Activated CD8-positive, alpha-beta T cell treated with anti-CD3 and anti-CD28 coated beads for 36 hours (primary cell): Measurements from ENCODE around the gene NCK2. TPM values are rescaled to one million over a fixed set of nuclear protein-coding genes. Genes with fewer than 3 reads are reported as not detected.

Source experiments
- ATAC-seq: fragments of 200-7000 bp; cut with Tn5 transposase; one replicate; pipeline ENCODE4 v1.10.0; 2021; ENCODE audit warnings: mild to moderate bottlenecking, moderate library complexity
- CTCF ChIA-PET: fragments of 350-600 bp; sonication (Branson Sonifier 250); formaldehyde crosslinking; loops from one replicate; lab custom pipeline; 2021; ENCODE audit warnings: antibody characterized with exemption; lab: Charles Lee
- POLR2A ChIA-PET: fragments of 350-600 bp; sonication (Branson Sonifier 250); formaldehyde crosslinking; loops from one replicate; lab custom pipeline; 2021; ENCODE audit warnings: antibody characterized with exemption; lab: Charles Lee
- DNase-seq: peaks from one replicate; pipeline ENCODE4 v3.0.0-alpha.2; 2020
- H3K27ac Mint-ChIP-seq: one replicate; pipeline ENCODE4 v1.8.0; 2021; ENCODE audit warnings: mild to moderate bottlenecking, mixed read lengths
- H3K27me3 Mint-ChIP-seq: one replicate; pipeline ENCODE4 v1.8.0; 2021; ENCODE audit warnings: mixed read lengths
- H3K36me3 Mint-ChIP-seq: one replicate; pipeline ENCODE4 v1.8.0; 2021; ENCODE audit warnings: low read depth, mixed read lengths
- H3K4me1 Mint-ChIP-seq: one replicate; pipeline ENCODE4 v1.8.0; 2021; ENCODE audit warnings: low read depth, mixed read lengths
- H3K4me3 Mint-ChIP-seq: one replicate; pipeline ENCODE4 v1.8.0; 2021; ENCODE audit warnings: mild to moderate bottlenecking, moderate library complexity, mixed read lengths
- H3K9me3 Mint-ChIP-seq: one replicate; pipeline ENCODE4 v1.8.0; 2021; ENCODE audit warnings: mixed read lengths
- intact Hi-C: fragments of 100-400 bp; cut with micrococcal nuclease; formaldehyde crosslinking; loops from one replicate; pipeline ENCODE4 v1.10.0; 2022
- total RNA-seq, 2 experiments: library from RNA; stranded (reverse); gene quantifications; one replicate each; pipeline ENCODE4 v1.2.3, GENCODE V29; 2021
- TF ChIP-seq, protein P1 (sequence below): fragments of 200-600 bp; IDR thresholded peaks from one replicate; pipeline ENCODE4 v1.8.0; 2022; ENCODE audit warnings: antibody characterized with exemption, mild to moderate bottlenecking

The NCK2 gene
- total RNA-seq, 2 experiments from 2014 or later, result 68.3 to 69.7 TPM

DNA sequence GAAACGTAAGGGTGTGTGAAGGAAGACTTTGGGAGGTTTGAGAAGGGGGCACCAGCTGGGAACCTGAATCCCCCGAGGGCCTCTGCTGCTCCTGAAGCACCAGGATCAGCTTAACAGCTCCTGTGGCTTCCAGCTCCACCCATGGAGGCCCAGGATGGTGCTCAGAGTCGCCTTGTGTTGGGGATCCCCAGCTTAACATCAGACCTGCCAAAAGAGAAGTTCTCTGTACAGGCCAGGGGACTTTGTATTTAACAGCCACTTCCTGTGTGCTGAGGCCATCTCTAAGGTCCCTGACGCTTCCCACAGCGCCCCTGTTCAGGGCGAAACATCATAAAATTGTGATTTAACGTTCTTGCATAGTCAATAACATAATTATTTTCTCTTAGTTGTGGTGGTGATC is 77.5 kb downstream of the NCK2 start:
- H3K36me3 Mint-ChIP-seq, result peaks cover 70% of the 10 kb centered on the region
- ATAC-seq, result peak; percentile 96
- ChIA-PET CTCF (interaction anchor here (0.8 to 1.3 kb wide), 6 partner anchors 18 to 246 kb away, joined by 3 to 5 read pairs (median 4); no protein-coding TSS in a partner anchor), POLR2A (interaction anchor here (0.7 to 1.7 kb wide), 5 partner anchors 13 to 97 kb away, joined by 3 to 7 read pairs (median 4); no protein-coding TSS in a partner anchor)
- peaks cover 78% of the 10 kb centered on the region for H3K4me1 Mint-ChIP-seq
- H3K27ac Mint-ChIP-seq, result peak overlapping the region; percentile 91
- peaks cover 6% of the 10 kb centered on the region for H3K9me3 Mint-ChIP-seq
- H3K4me3 Mint-ChIP-seq, result peak overlapping the region; percentile 26
- H3K27me3 Mint-ChIP-seq, result no peaks in the 10 kb centered on the region
- intact Hi-C loops, result no loop called here
- TF ChIP-seq, protein P1, sequence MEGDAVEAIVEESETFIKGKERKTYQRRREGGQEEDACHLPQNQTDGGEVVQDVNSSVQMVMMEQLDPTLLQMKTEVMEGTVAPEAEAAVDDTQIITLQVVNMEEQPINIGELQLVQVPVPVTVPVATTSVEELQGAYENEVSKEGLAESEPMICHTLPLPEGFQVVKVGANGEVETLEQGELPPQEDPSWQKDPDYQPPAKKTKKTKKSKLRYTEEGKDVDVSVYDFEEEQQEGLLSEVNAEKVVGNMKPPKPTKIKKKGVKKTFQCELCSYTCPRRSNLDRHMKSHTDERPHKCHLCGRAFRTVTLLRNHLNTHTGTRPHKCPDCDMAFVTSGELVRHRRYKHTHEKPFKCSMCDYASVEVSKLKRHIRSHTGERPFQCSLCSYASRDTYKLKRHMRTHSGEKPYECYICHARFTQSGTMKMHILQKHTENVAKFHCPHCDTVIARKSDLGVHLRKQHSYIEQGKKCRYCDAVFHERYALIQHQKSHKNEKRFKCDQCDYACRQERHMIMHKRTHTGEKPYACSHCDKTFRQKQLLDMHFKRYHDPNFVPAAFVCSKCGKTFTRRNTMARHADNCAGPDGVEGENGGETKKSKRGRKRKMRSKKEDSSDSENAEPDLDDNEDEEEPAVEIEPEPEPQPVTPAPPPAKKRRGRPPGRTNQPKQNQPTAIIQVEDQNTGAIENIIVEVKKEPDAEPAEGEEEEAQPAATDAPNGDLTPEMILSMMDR, result no peak
- peak; percentile 67 for DNase-seq

DNA sequence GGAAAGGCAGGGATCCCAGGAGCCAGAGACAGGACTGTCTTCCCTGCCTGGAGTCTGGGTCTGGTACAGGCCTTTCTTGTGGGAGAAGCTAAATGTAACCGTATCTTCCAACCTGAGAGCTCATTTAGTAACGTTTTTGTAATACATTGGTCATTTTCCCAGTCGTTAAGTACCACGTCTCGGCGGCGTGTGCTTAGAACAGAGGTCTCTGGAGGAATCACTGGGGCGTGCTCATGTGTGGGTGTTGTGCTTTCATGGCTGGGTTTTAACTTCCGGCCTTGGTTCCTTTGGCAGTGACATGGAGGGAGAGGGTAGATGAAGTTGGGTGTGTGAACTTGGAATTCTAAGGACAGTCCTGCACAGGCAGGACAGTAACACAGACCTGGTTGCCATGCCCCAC is 79.7 kb downstream of the NCK2 start:
- peaks cover 89% of the 10 kb centered on the region for H3K4me1 Mint-ChIP-seq
- intact Hi-C loops, result no loop called here
- H3K36me3 Mint-ChIP-seq, result peaks cover 71% of the 10 kb centered on the region
- no peaks in the 10 kb centered on the region for H3K27me3 Mint-ChIP-seq
- no peak overlapping the region for H3K4me3 Mint-ChIP-seq
- peak; percentile 18 for DNase-seq
- TF ChIP-seq, protein P1, result no peak
- ChIA-PET CTCF (no interaction called here), POLR2A (no interaction called here)
- no peak for ATAC-seq
- peak overlapping the region; percentile 91 for H3K27ac Mint-ChIP-seq
- peaks cover 7% of the 10 kb centered on the region for H3K9me3 Mint-ChIP-seq

DNA sequence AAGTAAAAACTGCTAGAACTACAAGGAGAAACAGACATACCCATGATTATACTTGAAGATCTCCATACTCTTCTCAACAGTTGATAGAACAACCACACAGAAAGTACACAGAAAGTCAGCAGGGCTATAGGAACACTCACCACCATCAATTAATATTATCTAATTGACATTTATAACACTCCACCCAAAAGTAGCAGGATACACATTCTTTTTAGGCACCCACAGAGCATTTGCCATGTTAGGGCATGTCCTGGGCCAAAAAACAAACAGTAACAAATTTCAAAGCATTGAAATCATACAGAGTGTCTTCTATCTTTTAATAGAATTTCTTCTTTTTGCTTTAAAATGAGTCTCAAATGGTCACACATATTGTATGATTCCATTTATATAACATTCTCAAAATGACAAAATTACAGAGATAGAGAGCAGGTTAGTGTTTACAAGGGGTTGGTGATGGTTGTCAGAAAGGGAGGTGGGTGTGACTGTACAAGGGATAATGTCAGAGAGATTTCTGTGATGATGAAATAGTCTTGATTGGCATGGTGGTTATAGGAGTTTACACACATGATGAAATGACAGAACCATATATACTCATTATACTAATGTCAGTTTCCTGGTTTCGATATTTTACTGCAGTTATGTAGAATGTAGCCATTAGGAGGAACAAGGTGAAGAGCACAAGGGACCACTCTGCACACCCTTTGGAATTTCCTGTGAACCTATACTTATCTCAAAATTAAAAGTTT is 82.8 kb downstream of the NCK2 start:
- TF ChIP-seq, protein P1, result no peak
- Mint-ChIP-seq H3K27me3 (no peaks in the 10 kb centered on the region), H3K9me3 (peaks cover 23% of the 10 kb centered on the region), H3K27ac (peak overlapping the region; percentile 96), H3K36me3 (peaks cover 85% of the 10 kb centered on the region), H3K4me3 (no peak overlapping the region), H3K4me1 (peaks cover 90% of the 10 kb centered on the region)
- CTCF ChIA-PET, result interaction anchor here (1.1 to 1.2 kb wide), 2 partner anchors 12 to 50 kb away, joined by 4 to 5 read pairs; no protein-coding TSS in a partner anchor
- intact Hi-C loops, result no loop called here
- ATAC-seq (peak; percentile 84), DNase-seq (peak; percentile 37)
- POLR2A ChIA-PET, result interaction anchor here (0.8 to 1.6 kb wide), 2 partner anchors 9 to 12 kb away, joined by 4 to 7 read pairs; no protein-coding TSS in a partner anchor

DNA sequence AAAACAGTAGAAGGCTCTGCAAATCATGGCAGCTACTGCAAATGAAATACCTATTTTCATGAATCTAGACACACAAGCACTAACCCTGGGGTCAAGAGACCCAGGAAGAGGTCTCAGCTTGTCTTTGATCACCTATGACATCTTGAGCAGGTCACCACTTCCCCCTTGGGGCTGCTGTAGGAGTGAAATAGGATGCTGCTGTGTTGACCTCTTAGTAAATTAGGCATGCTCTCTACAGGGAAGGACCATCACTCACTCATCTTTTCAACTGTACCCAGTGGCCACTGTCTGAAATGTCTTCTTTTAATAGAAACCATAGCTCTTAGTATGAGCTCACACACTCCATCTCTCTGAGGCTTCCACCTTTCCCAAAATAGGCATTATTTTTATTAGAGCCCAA is 83.8 kb downstream of the NCK2 start:
- H3K4me1 Mint-ChIP-seq, result peaks cover 89% of the 10 kb centered on the region
- peaks cover 26% of the 10 kb centered on the region for H3K9me3 Mint-ChIP-seq
- ChIA-PET CTCF (interaction anchor here (1.1 to 1.2 kb wide), 3 partner anchors 11 to 57 kb away, joined by 4 to 5 read pairs (median 4); no protein-coding TSS in a partner anchor), POLR2A (interaction anchor here (0.6 to 1.6 kb wide), 2 partner anchors 8 to 11 kb away, joined by 3 to 7 read pairs; no protein-coding TSS in a partner anchor)
- no peaks in the 10 kb centered on the region for H3K27me3 Mint-ChIP-seq
- peak overlapping the region; percentile 96 for H3K27ac Mint-ChIP-seq
- ATAC-seq, result peak; percentile 22
- TF ChIP-seq, protein P1, result no peak
- H3K4me3 Mint-ChIP-seq, result no peak overlapping the region
- intact Hi-C loops, result no loop called here
- H3K36me3 Mint-ChIP-seq, result peaks cover 84% of the 10 kb centered on the region
- DNase-seq, result no peak

DNA sequence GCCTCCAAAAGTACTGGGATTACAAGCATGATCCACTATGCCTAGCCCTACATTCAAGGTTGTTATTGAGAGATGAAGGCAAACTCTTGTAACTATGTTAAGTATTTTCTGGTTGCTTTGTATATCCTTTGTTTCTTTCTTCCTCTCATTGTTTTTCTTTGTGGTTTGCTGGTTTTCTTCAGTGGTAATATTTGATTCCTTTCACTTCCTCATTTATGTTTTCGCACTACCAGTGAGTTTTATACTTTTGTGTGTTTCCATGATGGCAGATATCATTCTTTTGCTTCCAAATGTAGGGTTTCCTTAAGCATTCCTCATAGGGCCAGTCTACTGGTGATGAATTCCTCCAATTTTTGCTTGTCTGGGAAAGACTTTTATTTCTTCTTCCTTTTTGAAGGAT is 90.2 kb downstream of the NCK2 start:
- TF ChIP-seq, protein P1, result no peak
- intact Hi-C loops, result loop anchor here (5.0 kb wide), 1 partner anchor 38 kb away; no protein-coding TSS in a partner anchor
- peak overlapping the region; percentile 76 for H3K27ac Mint-ChIP-seq
- H3K4me3 Mint-ChIP-seq, result no peak overlapping the region
- H3K9me3 Mint-ChIP-seq, result peaks cover 40% of the 10 kb centered on the region
- no peak for ATAC-seq
- no peaks in the 10 kb centered on the region for H3K27me3 Mint-ChIP-seq
- H3K4me1 Mint-ChIP-seq, result peaks cover 93% of the 10 kb centered on the region
- CTCF ChIA-PET, result interaction anchor here (0.7 to 1.7 kb wide), 4 partner anchors 19 to 98 kb away, joined by 3 to 4 read pairs (median 4); no protein-coding TSS in a partner anchor
- DNase-seq, result no peak
- peaks cover 84% of the 10 kb centered on the region for H3K36me3 Mint-ChIP-seq
- POLR2A ChIA-PET, result no interaction called here
